Nephron (organoid): ENCODE measurements around the gene CELF1.

Source experiments
- H3K27ac Mint-ChIP-seq, 3 experiments: 2 replicates each; pipeline ENCODE4 v1.8.0; 2020; ENCODE audit warnings: mixed read lengths in 3 of 3, mild to moderate bottlenecking in 2 of 3, moderate library complexity in 1 of 3
- H3K27me3 Mint-ChIP-seq: 2 replicates; pipeline ENCODE4 v1.8.0; 2021; ENCODE audit warnings: low read depth, mild to moderate bottlenecking, moderate library complexity, mixed read lengths
- H3K36me3 Mint-ChIP-seq: 2 replicates; pipeline ENCODE4 v1.8.0; 2020; ENCODE audit warnings: low read depth, mixed read lengths
- H3K4me1 Mint-ChIP-seq: 2 replicates; pipeline ENCODE4 v1.8.0; 2020; ENCODE audit warnings: mixed read lengths
- H3K4me3 Mint-ChIP-seq, 3 experiments: 2 replicates each; pipeline ENCODE4 v1.8.0; 2020; ENCODE audit warnings: mild to moderate bottlenecking in 3 of 3, mixed read lengths in 3 of 3, moderate library complexity in 2 of 3
- H3K9me3 Mint-ChIP-seq: 2 replicates; pipeline ENCODE4 v1.8.0; 2020; ENCODE audit warnings: mixed read lengths
- CTCF ChIP-seq, 3 experiments: fragments of 200-600 bp; sonication (generic); IDR thresholded peaks; one replicate each; pipeline ENCODE4 v1.5.0; 2021; ENCODE audit warnings: antibody characterized with exemption in 3 of 3; ENCODE audit not compliant: unreplicated experiment in 3 of 3

CELF1 gene

GRCh38 chr11:47589584-47589976, 36.6 kb upstream of the CELF1 start:
- Mint-ChIP-seq H3K9me3 (no peaks in the 10 kb centered on the region), H3K27me3 (peaks cover 24% of the 10 kb centered on the region), H3K27ac (no peak overlapping the region), H3K36me3 (peaks cover 6% of the 10 kb centered on the region), H3K4me3 (no peak overlapping the region), H3K4me1 (peaks cover 37% of the 10 kb centered on the region)
- no peak for TF ChIP-seq CTCF (IDR thresholded peaks at IDR 0.05; ENCODE audit: unreplicated experiment in 3 of 3)

- H3K27ac Mint-ChIP-seq, result peak overlapping the region in 1 of 3 experiments; percentile 44
- H3K27me3 Mint-ChIP-seq, result peaks cover 24% of the 10 kb centered on the region
- H3K4me3 Mint-ChIP-seq, result no peak overlapping the region
- peaks cover 11% of the 10 kb centered on the region for H3K36me3 Mint-ChIP-seq
- H3K9me3 Mint-ChIP-seq, result no peaks in the 10 kb centered on the region
- H3K4me1 Mint-ChIP-seq, result peaks cover 39% of the 10 kb centered on the region
- TF ChIP-seq CTCF (IDR thresholded peaks at IDR 0.05; ENCODE audit: unreplicated experiment in 3 of 3), result no peak
Measured at GRCh38 chr11:47589118-47589517, 36.2 kb upstream of the CELF1 start.

GRCh38 chr11:47587723-47588326, 34.9 kb upstream of the CELF1 start:
- Mint-ChIP-seq H3K36me3 (peaks cover 24% of the 10 kb centered on the region), H3K27ac (peak overlapping the region in 1 of 3 experiments; percentile 97), H3K4me1 (peaks cover 39% of the 10 kb centered on the region), H3K4me3 (peak overlapping the region in 1 of 3 experiments; percentile 82), H3K9me3 (no peaks in the 10 kb centered on the region), H3K27me3 (peaks cover 13% of the 10 kb centered on the region)
- no peak for TF ChIP-seq CTCF (IDR thresholded peaks at IDR 0.05; ENCODE audit: unreplicated experiment in 3 of 3)

GRCh38 chr11:47587039-47587716, 34.2 kb upstream of the CELF1 start:
- Mint-ChIP-seq H3K4me1 (peaks cover 34% of the 10 kb centered on the region), H3K9me3 (no peaks in the 10 kb centered on the region), H3K27ac (peak overlapping the region in 2 of 3 experiments; percentile 29 to 97), H3K36me3 (peaks cover 30% of the 10 kb centered on the region), H3K4me3 (peak overlapping the region in 2 of 3 experiments; percentile 30 to 82), H3K27me3 (peaks cover 6% of the 10 kb centered on the region)
- TF ChIP-seq CTCF (IDR thresholded peaks at IDR 0.05; ENCODE audit: unreplicated experiment in 3 of 3), result no peak

GRCh38 chr11:47586098-47586855, 33.3 kb upstream of the CELF1 start, which contains the start of gene FAM180B:
FAM180B (plus strand) TSS chr11:47586678; CDS start chr11:47586769, 91 bp downstream.
- H3K27me3 Mint-ChIP-seq, result peaks cover 5% of the 10 kb centered on the region
- H3K4me3 Mint-ChIP-seq, result peak within 1 kb of the TSS in 2 of 3 experiments; percentile 64 to 82
- H3K27ac Mint-ChIP-seq, result peak within 1 kb of the TSS; percentile 5 to 97 (median 85)
- no peak for TF ChIP-seq CTCF (IDR thresholded peaks at IDR 0.05; ENCODE audit: unreplicated experiment in 3 of 3)
- H3K9me3 Mint-ChIP-seq, result no peaks in the 10 kb centered on the region
- H3K4me1 Mint-ChIP-seq, result peaks cover 29% of the 10 kb centered on the region
- peaks cover 40% of the 10 kb centered on the region for H3K36me3 Mint-ChIP-seq
